ENCODE data around the gene SAMD4B.

Gene SAMD4B

DNA sequence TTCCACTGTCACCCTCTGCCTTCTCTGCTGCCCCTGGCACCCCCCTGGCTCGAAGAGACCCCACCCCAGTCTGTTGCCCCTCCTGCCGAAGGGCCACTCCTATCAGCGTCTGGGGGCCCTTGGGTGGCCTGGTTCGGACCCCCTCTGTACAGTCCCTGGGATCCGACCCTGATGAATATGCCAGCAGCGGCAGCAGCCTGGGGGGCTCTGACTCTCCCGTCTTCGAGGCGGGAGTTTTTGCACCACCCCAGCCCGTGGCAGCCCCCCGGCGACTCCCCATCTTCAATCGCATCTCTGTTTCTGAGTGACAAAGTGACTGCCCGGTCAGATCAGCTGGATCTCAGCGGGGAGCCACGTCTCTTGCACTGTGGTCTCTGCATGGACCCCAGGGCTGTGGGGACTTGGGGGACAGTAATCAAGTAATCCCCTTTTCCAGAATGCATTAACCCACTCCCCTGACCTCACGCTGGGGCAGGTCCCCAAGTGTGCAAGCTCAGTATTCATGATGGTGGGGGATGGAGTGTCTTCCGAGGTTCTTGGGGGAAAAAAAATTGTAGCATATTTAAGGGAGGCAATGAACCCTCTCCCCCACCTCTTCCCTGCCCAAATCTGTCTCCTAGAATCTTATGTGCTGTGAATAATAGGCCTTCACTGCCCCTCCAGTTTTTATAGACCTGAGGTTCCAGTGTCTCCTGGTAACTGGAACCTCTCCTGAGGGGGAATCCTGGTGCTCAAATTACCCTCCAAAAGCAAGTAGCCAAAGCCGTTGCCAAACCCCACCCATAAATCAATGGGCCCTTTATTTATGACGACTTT is 66.4 kb downstream of the SAMD4B start:
- peak overlapping the region; percentile 98 for H3K4me3 ChIP-seq (ENCODE audit: low read depth, low read length)
- DNase-seq (ENCODE audit: low read depth, low spot score) = peak; percentile 56
- TF ChIP-seq, protein P1, sequence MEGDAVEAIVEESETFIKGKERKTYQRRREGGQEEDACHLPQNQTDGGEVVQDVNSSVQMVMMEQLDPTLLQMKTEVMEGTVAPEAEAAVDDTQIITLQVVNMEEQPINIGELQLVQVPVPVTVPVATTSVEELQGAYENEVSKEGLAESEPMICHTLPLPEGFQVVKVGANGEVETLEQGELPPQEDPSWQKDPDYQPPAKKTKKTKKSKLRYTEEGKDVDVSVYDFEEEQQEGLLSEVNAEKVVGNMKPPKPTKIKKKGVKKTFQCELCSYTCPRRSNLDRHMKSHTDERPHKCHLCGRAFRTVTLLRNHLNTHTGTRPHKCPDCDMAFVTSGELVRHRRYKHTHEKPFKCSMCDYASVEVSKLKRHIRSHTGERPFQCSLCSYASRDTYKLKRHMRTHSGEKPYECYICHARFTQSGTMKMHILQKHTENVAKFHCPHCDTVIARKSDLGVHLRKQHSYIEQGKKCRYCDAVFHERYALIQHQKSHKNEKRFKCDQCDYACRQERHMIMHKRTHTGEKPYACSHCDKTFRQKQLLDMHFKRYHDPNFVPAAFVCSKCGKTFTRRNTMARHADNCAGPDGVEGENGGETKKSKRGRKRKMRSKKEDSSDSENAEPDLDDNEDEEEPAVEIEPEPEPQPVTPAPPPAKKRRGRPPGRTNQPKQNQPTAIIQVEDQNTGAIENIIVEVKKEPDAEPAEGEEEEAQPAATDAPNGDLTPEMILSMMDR (IDR thresholded peaks at IDR 0.05; ENCODE audit: low read depth, low read length) = no peak
- in situ Hi-C loops (cut with HindIII; ENCODE audit: low sequenced_read_pairs) = no loop called here

DNA sequence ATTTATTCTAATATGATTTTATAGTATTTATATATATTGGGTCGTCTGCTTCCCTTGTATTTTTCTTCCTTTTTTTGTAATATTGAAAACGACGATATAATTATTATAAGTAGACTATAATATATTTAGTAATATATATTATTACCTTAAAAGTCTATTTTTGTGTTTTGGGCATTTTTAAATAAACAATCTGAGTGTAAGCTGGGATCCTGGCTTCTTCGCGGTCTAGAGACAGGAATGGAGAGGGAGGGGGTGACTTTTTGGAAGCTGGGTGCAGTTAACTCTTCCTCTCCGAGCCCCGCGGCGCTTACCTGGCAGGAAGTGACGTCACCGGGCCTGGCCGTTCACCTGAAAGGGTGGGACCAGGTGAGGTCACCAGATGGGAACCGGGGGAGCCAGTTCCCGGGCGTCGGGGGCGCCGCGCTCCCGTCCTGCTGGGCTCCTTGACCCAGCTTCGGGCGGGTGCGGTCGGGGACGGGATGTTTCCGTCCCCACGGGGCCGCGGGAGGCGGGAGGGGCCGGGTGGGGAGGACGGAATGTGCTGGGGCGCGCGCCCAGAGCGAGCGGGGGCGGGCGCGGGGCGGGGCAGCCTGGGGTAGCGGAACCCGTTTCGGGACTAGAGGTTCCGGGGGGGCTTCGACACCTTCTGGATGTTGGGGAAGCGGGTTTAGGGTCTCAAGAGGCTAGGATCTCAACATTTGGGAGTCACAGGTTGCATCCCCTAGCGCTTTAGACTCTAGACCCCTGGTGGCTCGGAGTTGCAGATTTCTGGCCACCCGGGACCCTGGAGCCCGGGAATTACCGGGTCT is 67.2 kb downstream of the SAMD4B start:
- in situ Hi-C loops (cut with HindIII; ENCODE audit: low sequenced_read_pairs) = no loop called here
- TF ChIP-seq, protein P1 (IDR thresholded peaks at IDR 0.05; ENCODE audit: low read depth, low read length) = peak; percentile 3
- peak; percentile 74 for DNase-seq (ENCODE audit: low read depth, low spot score)
- peak overlapping the region; percentile 98 for H3K4me3 ChIP-seq (ENCODE audit: low read depth, low read length)

DNA sequence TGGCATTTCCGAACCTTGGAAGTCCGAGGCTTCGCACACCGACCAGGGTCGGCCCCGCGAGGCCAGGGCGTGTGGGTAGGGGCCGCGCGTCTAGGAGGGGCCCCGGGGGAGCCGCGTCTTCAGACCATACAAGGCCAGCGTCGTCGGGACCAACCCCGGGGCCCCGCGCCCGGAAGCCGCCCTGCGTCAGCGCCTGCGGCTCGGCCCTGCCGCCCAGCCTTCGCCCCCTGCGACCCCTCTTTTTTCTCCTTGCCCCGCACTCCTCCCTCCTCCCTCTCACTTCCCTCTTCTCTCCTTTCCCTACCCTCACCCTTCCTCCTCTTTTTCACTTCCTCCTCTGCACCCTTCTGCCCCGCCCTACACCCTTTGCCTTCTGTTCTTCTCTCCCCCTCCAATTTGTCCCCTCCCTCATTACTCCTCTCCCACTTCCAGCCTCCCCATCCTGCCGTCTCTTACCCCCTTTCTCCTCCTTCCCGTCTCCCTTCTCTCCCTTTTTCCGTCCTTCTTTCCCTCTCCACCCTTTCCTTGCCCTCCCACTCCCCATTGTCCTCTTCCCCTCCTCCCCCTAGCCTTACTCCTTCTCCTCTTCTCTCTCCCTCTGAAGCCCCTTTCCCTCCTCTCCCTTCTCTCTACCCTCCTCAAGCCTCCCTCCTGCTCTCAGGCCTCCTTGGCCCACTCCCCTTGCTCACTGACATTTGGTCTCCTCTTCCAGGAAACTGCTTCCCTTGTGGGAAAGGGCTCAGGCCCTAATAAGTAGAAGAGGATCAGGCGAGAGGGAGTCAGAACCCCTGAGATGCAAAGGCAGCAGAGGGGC is 68.0 kb downstream of the SAMD4B start:
- H3K4me3 ChIP-seq (ENCODE audit: low read depth, low read length) = peak overlapping the region; percentile 98
- DNase-seq (ENCODE audit: low read depth, low spot score) = peak; percentile 83
- in situ Hi-C loops (cut with HindIII; ENCODE audit: low sequenced_read_pairs) = no loop called here
- TF ChIP-seq, protein P1 (IDR thresholded peaks at IDR 0.05; ENCODE audit: low read depth, low read length) = no peak

DNA sequence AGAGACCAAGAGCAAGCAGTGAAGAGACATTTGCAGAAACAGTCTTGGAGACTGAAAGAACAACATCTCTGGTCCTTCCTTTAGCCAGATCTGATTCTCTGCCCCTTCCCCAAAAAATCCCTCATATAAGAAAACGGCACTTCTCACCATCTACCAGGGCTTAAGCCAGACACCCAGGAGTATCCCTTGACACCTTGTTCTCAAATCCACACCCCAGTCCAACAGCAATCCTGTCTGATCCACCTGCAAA is 68.5 kb downstream of the SAMD4B start:
- H3K4me3 ChIP-seq (ENCODE audit: low read depth, low read length) = no peak overlapping the region
- in situ Hi-C loops (cut with HindIII; ENCODE audit: low sequenced_read_pairs) = no loop called here
- DNase-seq (ENCODE audit: low read depth, low spot score) = no peak
- TF ChIP-seq, protein P1 (IDR thresholded peaks at IDR 0.05; ENCODE audit: low read depth, low read length) = no peak

DNA sequence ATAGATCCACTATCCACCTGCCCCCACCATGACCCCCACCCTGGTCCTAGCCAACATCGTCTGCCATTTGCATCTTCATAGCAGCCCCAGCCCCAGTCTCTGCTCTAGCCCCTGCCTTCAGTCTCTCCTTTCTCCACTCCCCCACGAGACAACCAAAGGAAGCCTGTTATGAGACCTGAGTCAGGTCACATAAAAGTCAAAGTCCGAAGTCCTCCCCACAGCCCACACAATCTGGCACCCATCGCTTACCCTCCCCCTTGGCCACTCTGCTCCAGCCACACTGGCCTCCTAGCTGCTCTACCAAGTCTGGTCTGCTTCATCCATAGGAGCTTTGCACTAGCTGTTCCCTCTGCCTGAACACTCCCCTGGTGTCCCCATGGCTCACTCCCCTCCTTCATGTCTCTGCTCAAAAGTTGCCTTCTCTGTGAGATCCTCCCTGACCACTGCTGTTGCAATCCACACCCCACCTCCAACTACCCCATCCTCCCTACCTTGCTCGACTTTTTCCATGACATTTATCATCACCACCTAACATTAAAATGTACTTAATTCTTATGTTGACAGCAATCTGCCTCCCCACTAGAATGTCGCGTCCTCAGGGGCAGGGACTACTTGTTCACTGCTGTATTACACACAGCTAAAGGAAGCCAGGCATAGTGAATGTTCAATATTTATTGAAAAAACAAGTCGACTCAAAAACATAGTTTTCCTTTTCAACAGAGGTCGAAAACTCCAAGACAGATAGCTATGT is 69.0 kb downstream of the SAMD4B start:
- in situ Hi-C loops (cut with HindIII; ENCODE audit: low sequenced_read_pairs) = no loop called here
- H3K4me3 ChIP-seq (ENCODE audit: low read depth, low read length) = no peak overlapping the region
- TF ChIP-seq, protein P1 (IDR thresholded peaks at IDR 0.05; ENCODE audit: low read depth, low read length) = no peak
- DNase-seq (ENCODE audit: low read depth, low spot score) = peak; percentile 65

DNA sequence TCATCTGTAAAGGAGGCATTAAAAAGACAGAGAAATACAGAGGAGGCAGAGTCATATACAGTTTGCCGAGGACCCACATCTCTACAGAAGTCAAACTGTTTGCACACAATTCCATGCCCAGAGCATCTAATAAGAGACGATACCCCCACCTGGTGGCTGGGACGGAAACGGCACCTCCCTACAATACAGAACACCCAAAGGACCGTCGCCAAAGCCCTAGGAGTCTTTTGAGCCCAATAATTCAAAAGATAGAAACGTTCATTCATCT is 69.5 kb downstream of the SAMD4B start:
- in situ Hi-C loops (cut with HindIII; ENCODE audit: low sequenced_read_pairs) = no loop called here
- DNase-seq (ENCODE audit: low read depth, low spot score) = peak; percentile 95
- H3K4me3 ChIP-seq (ENCODE audit: low read depth, low read length) = peak overlapping the region; percentile 97
- TF ChIP-seq, protein P1 (IDR thresholded peaks at IDR 0.05; ENCODE audit: low read depth, low read length) = peak; percentile 90

Data from astrocyte of the spinal cord (primary cell).